Activated CD8-positive, alpha-beta memory T cell treated with anti-CD3 and anti-CD28 coated beads, Interleukin-2, amount 50 U/mL, for 24 hours (primary cell): ENCODE data around the gene SLC38A3.

Source experiments
- DNase-seq: peaks from one replicate; pipeline ENCODE4 v3.0.0-alpha.2; 2020; ENCODE audit errors: extremely low read depth

The SLC38A3 gene

GRCh38 chr3:50192124-50192523, 12.9 kb upstream of the SLC38A3 start:
- no peak for DNase-seq

- peak; percentile 56 for DNase-seq
These were observed 12.4 kb upstream of the SLC38A3 start for GRCh38 chr3:50192689-50193141.

- DNase-seq = no peak
These were observed 11.8 kb upstream of the SLC38A3 start for GRCh38 chr3:50193286-50193685.

- no peak for DNase-seq
These were observed 11.3 kb upstream of the SLC38A3 start for GRCh38 chr3:50193746-50194127.

GRCh38 chr3:50194128-50194902, 10.8 kb upstream of the SLC38A3 start:
- peak; percentile 61 for DNase-seq

- no peak for DNase-seq
These were observed 10.1 kb upstream of the SLC38A3 start for GRCh38 chr3:50194903-50195500.

GRCh38 chr3:50195501-50196252, 9.4 kb upstream of the SLC38A3 start:
- DNase-seq = no peak

GRCh38 chr3:50196253-50196801, 8.7 kb upstream of the SLC38A3 start:
- no peak for DNase-seq

GRCh38 chr3:50201573-50202315, 3.3 kb upstream of the SLC38A3 start:
- DNase-seq = no peak

GRCh38 chr3:50202353-50203112, 2.5 kb upstream of the SLC38A3 start:
- no peak for DNase-seq

GRCh38 chr3:50203113-50203808, 1.8 kb upstream of the SLC38A3 start:
- DNase-seq = no peak

- DNase-seq = no peak
These were observed 965 bp upstream of the SLC38A3 start for GRCh38 chr3:50203809-50204803.

- DNase-seq = no peak
These were observed 574 bp downstream of the SLC38A3 start for GRCh38 chr3:50205413-50206276.

- no peak for DNase-seq
These were observed 2.4 kb downstream of the SLC38A3 start for GRCh38 chr3:50207359-50208042.

- no peak for DNase-seq
These were observed 3.7 kb downstream of the SLC38A3 start for GRCh38 chr3:50208677-50209344.

- no peak for DNase-seq
These were observed 5.1 kb downstream of the SLC38A3 start for GRCh38 chr3:50210176-50210509.
